SH-SY5Y (cell line): ENCODE results near the gene PDP2.

Experiments
- GATA2 ChIP-seq: IDR thresholded peaks from 2 replicates; pipeline ENCODE4 v1.6.1; 2011; ENCODE audit warnings: mild to moderate bottlenecking, low read depth, low read length
- GATA3 ChIP-seq: IDR thresholded peaks from 2 replicates; pipeline ENCODE4 v1.6.1; 2011; ENCODE audit warnings: low read depth, mild to moderate bottlenecking, low read length, moderate library complexity

Gene PDP2

GRCh38 chr16:66911801-66912200 lies 31.5 kb downstream of the PDP2 start:
- TF ChIP-seq GATA3, result no peak
- no peak for TF ChIP-seq GATA2

- no peak for TF ChIP-seq GATA2
- no peak for TF ChIP-seq GATA3
These were observed 32.8 kb downstream of the PDP2 start for GRCh38 chr16:66913081-66913480.

DNA sequence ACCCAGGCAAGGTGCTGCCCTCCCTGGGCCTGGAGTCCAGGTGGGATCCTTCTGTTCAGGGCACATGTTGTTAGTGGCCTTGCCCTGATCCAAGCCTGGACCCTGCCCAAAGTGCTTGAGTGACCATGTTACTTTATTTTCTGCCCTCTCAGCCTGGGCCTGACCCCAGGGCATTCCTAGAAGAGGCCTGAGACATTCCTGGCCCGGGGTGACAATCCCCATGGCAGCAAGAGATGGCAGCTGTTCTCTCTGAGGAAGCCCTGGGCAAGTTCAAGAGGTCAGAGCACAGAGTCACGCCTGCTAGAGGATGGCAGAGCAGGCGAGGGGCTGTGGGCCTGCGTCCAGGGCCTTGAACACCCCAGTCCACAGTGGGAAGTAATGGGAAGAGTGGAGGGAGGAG lies 33.4 kb downstream of the PDP2 start:
- TF ChIP-seq GATA2 (no peak), GATA3 (no peak)

GRCh38 chr16:66914541-66914940 lies 34.2 kb downstream of the PDP2 start:
- TF ChIP-seq GATA3 (no peak), GATA2 (no peak)

GRCh38 chr16:66915041-66915440 lies 34.7 kb downstream of the PDP2 start:
- TF ChIP-seq GATA3, result no peak

GRCh38 chr16:66916518-66916917 lies 36.2 kb downstream of the PDP2 start:
- TF ChIP-seq GATA3 (no peak), GATA2 (no peak)

DNA sequence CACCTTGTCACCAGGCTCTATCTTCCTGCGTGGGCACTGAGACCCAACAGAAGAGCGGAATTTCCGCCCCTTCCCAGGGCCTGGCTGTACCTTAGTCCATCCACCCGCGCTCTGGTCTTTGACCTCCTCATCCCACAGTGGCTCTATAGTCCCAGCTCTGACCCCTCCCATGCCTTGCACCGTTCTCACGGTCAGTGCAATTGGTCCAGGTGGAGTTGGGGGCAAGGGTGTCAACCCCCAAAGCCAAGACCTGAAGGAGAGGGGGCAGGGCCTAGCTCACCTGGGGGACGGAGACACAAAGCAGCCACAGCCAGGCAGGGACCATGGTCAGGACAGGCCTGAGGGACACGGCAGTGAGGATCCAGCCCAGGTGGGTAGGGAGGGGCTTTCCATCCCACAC lies 37.4 kb downstream of the PDP2 start:
- no peak for TF ChIP-seq GATA3
- no peak for TF ChIP-seq GATA2

DNA sequence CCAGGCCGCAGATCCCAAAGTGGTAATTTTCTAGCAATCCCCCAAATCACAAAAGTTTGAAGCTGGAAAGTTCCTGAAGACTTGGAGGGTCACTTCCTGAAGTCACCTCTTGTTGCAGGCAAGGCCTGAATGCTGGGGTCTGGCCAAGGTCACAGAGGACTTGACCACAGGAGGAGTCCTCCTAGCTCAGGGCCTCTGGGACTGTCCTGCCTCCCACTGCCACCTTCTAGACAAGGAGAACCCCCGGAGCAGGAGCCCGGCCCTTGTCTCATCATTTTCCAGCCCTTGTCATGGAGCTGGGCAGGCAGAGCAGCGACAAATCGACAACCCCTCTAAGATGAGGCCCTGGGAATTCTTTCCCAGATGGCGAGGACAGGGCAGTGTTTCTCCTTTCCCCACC lies 38.0 kb downstream of the PDP2 start:
- TF ChIP-seq GATA2 (no peak), GATA3 (no peak)

DNA sequence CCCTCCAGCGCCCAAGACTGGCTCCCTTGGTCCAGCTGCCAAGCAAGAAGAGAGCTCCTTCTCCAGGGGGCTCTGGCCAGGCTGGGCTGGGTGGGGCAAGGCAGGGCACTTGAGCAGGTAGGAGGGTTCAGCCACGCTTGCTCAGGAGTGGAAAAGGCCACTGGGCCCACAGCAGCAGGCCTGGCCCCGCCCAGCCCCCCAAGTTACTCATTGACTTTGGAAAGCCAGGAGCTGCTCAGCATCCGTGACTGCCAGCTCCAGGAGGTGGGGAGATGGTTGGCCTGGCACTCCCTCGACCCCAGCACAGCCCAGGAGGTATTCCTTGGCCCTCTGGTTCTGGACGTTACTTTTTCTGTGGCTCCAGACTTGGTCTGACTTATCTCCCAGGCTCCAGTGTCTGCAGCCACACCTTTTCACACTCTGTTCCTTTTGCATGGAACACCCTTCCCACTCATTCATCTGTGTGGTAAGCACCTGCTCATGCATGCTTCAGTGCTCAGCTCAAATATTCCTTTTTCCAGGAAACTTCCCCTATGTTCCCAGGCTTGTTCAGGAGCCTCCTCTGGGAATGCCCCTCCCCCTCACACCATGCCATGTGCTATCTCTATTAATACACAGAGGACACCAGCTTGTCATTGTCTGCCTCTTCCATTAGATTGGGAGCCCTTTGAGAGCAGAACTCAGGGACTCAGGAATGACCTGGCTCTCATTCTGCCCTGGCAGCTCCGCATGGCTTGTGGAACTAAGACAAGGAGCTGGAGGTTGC lies 38.7 kb downstream of the PDP2 start, which contains the start of gene CDH16:
CDH16 (minus strand) TSS at position 83 of the 766 bp plus-strand sequence. CDS start 820 bp downstream, outside the sequence.
- TF ChIP-seq GATA2 (no peak), GATA3 (no peak)

GRCh38 chr16:66919569-66920298 lies 39.4 kb downstream of the PDP2 start:
- no peak for TF ChIP-seq GATA3
- no peak for TF ChIP-seq GATA2

DNA sequence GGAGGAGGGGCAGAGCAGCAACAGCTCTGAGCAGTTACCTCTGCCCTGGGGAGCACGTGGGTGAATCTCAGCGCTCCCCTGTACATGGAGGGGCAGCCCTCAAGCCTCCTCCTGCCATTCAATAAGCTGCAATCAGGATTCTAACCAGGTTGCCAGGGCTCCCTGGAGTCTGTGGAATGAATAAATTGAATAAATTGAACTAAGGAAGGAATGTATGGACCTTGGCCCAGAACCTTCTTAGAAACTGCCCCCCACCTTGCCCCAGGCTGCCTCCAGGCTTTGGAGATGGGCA lies 39.9 kb downstream of the PDP2 start:
- TF ChIP-seq GATA3 (no peak), GATA2 (no peak)

GRCh38 chr16:66920924-66921680 lies 40.8 kb downstream of the PDP2 start:
- TF ChIP-seq GATA3 (no peak), GATA2 (no peak)

DNA sequence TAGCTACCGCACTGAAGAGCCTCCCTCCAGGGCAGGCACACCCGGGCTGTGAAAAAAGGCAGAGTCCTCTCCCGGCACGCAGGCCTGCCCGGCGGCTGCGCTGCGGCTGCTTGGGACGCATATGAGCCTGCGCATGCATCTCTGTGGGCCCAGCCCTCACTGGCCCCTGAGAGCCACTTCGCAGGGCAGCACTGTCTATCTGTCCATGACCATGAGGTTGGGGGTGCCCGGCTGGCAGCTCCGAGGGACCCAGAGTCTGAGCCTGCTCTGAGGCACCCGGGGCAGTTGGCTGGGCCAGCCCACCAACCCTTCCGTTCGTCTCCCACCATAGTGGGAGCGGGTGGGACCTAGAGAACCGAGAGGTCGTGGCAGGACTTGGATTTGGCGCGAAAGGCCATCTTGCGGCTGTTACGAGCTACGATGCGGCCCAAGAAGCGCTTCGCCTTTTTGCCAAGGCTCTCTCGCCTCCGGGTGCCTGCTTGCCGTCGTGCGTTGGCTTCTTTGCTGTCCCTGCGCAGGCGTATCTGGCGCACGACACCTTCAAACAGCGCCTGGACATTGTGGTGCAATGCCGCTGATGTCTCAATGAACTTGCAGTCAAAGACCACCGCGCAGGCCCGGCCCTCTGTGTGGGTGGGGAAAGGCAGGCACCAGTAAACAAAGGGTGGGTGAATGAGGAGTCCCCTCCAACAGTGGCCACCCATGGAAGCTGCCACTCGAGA lies 41.6 kb downstream of the PDP2 start:
- TF ChIP-seq GATA2, result no peak
- TF ChIP-seq GATA3, result no peak

- no peak for TF ChIP-seq GATA2
- TF ChIP-seq GATA3, result no peak
These were observed 43.0 kb downstream of the PDP2 start for GRCh38 chr16:66923247-66923731.

- no peak for TF ChIP-seq GATA2
- no peak for TF ChIP-seq GATA3
These were observed 43.6 kb downstream of the PDP2 start for GRCh38 chr16:66923866-66924265.
